Activated naive CD8-positive, alpha-beta T cell treated with anti-CD3 and anti-CD28 coated beads for 36 hours (primary cell): Measurements from ENCODE around the gene DBT. TPM values are rescaled to one million over a fixed set of nuclear protein-coding genes. Genes with fewer than 3 reads are reported as not detected.
"Not testable (repeated sequence)": the region's sequence is repeated elsewhere in the genome, so short reads cannot be mapped to it uniquely, and the experiment has no call there.

Source experiments
- DNase-seq: peaks from one replicate; pipeline ENCODE4 v3.0.0; 2021
- H3K27ac Mint-ChIP-seq: one replicate; pipeline ENCODE4 v1.8.0; 2022; ENCODE audit warnings: mild to moderate bottlenecking, moderate library complexity, mixed read lengths
- H3K27me3 Mint-ChIP-seq: one replicate; pipeline ENCODE4 v1.8.0; 2022; ENCODE audit warnings: mild to moderate bottlenecking, mixed read lengths
- H3K36me3 Mint-ChIP-seq: one replicate; pipeline ENCODE4 v1.8.0; 2021; ENCODE audit warnings: mild to moderate bottlenecking, mixed read lengths
- H3K4me1 Mint-ChIP-seq: one replicate; pipeline ENCODE4 v1.8.0; 2021; ENCODE audit warnings: mixed read lengths
- H3K4me3 Mint-ChIP-seq: one replicate; pipeline ENCODE4 v1.8.0; 2022; ENCODE audit warnings: mild to moderate bottlenecking, moderate library complexity, mixed read lengths
- H3K9me3 Mint-ChIP-seq: one replicate; pipeline ENCODE4 v1.8.0; 2022; ENCODE audit warnings: mixed read lengths
- total RNA-seq, 2 experiments: library from RNA; stranded (reverse); gene quantifications; one replicate each; pipeline ENCODE4 v1.2.3, GENCODE V29; 2021

DBT gene
- total RNA-seq, 2 experiments from 2014 or later = 12.1 to 12.9 TPM

DNA sequence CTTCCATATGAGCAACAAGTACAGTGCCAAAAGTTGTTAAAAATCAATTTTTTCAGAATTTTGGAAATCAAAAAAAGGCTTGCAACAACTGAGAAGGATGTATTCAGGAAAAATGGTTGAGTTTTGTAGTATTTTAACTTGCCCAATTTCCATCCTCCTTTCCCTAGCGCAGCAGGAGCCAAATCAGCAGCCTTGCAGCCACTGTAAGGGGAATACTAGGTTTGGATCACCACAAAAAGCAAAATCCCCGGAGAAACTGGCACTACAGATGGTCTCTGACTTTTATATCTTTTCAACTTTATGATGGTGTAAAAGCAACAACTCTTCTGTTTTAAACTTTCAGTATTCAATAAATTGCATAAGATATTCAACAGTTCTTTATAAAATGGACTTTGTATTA, 17.9 kb downstream of the DBT start:
- no peak overlapping the region for H3K27ac Mint-ChIP-seq
- H3K4me3 Mint-ChIP-seq = no peak overlapping the region
- DNase-seq = no peak
- H3K36me3 Mint-ChIP-seq = peaks cover 16% of the 10 kb centered on the region
- no peaks in the 10 kb centered on the region for H3K9me3 Mint-ChIP-seq
- H3K4me1 Mint-ChIP-seq = peaks cover 11% of the 10 kb centered on the region
- H3K27me3 Mint-ChIP-seq = no peaks in the 10 kb centered on the region

- H3K4me3 Mint-ChIP-seq = no peak overlapping the region
- H3K27ac Mint-ChIP-seq = no peak overlapping the region
Measured at GRCh38 chr1:100230765-100231164, 18.9 kb downstream of the DBT start.

DNA sequence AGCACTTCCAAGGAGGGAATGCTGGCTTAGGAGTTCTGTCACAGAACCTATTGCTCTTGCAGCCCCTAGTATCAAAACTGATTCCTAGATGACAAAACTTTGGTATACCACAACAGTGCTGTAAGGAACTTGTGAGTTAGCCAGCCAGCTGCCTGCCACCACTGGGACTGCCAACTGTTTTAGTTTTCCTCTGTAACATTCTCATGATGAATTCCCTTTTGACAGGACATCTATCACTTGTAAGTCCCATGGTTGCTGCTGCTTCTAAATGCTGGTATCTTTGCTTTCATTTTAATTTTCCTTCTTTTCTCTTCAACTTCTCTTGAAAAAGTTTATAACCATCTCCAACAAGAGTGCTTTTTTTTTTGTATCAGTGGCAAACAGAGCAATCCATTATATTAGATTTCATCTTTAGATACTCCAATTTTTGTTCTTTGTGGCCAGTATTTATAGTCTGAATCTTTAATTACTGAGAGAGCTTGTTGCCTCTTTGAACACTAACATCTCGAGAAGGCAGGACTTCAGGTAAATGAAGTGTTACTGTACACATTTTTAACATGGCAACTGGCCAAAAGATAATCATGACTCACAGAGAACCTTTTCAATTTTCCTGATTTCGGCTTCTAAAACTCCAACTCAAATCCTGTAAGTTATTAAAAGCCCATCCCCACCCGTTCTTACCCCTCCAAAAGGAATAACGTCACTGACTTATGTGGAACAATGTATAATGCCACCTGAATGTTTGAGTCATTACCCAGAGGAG, 19.8 kb downstream of the DBT start:
- Mint-ChIP-seq H3K4me1 (peaks cover 11% of the 10 kb centered on the region), H3K4me3 (no peak overlapping the region), H3K9me3 (no peaks in the 10 kb centered on the region), H3K27ac (no peak overlapping the region), H3K27me3 (no peaks in the 10 kb centered on the region), H3K36me3 (peaks cover 16% of the 10 kb centered on the region)
- DNase-seq = no peak

More at GRCh38 chr1:100230765-100231164, 18.9 kb downstream of the DBT start:
- Mint-ChIP-seq H3K4me1 (peaks cover 11% of the 10 kb centered on the region), H3K27me3 (no peaks in the 10 kb centered on the region), H3K36me3 (peaks cover 16% of the 10 kb centered on the region), H3K9me3 (no peaks in the 10 kb centered on the region)
- no peak for DNase-seq

DNA sequence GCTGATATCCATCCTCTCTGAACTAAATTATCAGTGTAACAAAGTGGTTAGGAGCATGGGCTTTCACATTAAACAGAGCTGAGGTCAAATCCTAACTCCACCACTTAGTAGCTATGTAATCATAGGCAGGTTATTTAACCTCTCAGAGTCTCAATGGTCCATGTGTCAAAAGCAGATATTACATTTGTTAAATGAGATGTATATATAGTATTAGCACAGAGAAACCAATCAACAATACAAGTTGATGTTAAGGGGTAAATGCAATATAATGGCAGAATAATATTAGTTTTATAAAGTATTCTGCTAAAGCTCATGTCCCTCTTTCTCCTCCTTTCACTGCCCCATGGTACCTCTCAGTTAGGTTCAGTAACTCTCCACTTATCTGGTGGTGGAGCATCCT, 27.2 kb downstream of the DBT start:
- H3K9me3 Mint-ChIP-seq = peaks cover 1% of the 10 kb centered on the region
- no peak overlapping the region for H3K4me3 Mint-ChIP-seq
- H3K4me1 Mint-ChIP-seq = peaks cover 3% of the 10 kb centered on the region
- no peak for DNase-seq
- peaks cover 19% of the 10 kb centered on the region for H3K36me3 Mint-ChIP-seq
- no peaks in the 10 kb centered on the region for H3K27me3 Mint-ChIP-seq
- no peak overlapping the region for H3K27ac Mint-ChIP-seq

GRCh38 chr1:100219883-100220282, 29.8 kb downstream of the DBT start:
- Mint-ChIP-seq H3K36me3 (peaks cover 21% of the 10 kb centered on the region), H3K9me3 (peaks cover 1% of the 10 kb centered on the region), H3K27ac (no peak overlapping the region), H3K4me1 (peaks cover 3% of the 10 kb centered on the region), H3K27me3 (no peaks in the 10 kb centered on the region), H3K4me3 (no peak overlapping the region)
- no peak for DNase-seq

- no peak overlapping the region for H3K27ac Mint-ChIP-seq
- no peak for DNase-seq
- no peak overlapping the region for H3K4me3 Mint-ChIP-seq
Measured at GRCh38 chr1:100219457-100219856, 30.2 kb downstream of the DBT start.

DNA sequence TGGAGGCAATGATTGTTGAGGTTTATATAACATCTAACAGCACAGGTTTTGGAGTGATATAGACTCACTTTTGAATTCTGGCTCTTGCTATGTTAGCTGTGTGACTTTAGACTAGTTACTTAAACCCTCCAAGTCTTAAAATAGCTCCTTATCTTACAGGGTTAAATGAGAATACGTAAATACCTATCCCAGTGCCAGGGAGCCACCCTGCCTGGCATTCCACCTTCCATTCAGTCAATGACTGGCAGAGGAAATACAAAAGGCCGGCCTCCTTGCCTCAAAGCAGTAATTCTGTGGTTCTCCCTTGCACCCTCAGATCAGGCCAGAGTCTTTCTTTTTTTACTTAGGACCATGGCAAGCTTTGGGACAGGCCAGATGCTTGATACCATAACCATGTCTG, 31.8 kb downstream of the DBT start:
- Mint-ChIP-seq H3K4me1 (peaks cover 3% of the 10 kb centered on the region), H3K4me3 (no peak overlapping the region), H3K27ac (no peak overlapping the region), H3K27me3 (no peaks in the 10 kb centered on the region), H3K9me3 (peaks cover 1% of the 10 kb centered on the region), H3K36me3 (peaks cover 21% of the 10 kb centered on the region)
- DNase-seq = no peak

More at GRCh38 chr1:100219457-100219856, 30.2 kb downstream of the DBT start:
- Mint-ChIP-seq H3K4me1 (peaks cover 3% of the 10 kb centered on the region), H3K27me3 (no peaks in the 10 kb centered on the region), H3K9me3 (peaks cover 1% of the 10 kb centered on the region), H3K36me3 (peaks cover 21% of the 10 kb centered on the region)

GRCh38 chr1:100215101-100215500, 34.5 kb downstream of the DBT start:
- DNase-seq = no peak
- Mint-ChIP-seq H3K27ac (no peak overlapping the region), H3K4me1 (peaks cover 3% of the 10 kb centered on the region), H3K36me3 (peaks cover 13% of the 10 kb centered on the region), H3K4me3 (no peak overlapping the region), H3K27me3 (no peaks in the 10 kb centered on the region), H3K9me3 (peaks cover 1% of the 10 kb centered on the region)

GRCh38 chr1:100213141-100213540, 36.5 kb downstream of the DBT start:
- Mint-ChIP-seq H3K9me3 (no peaks in the 10 kb centered on the region), H3K36me3 (peaks cover 3% of the 10 kb centered on the region), H3K27me3 (no peaks in the 10 kb centered on the region), H3K4me3 (no peak overlapping the region), H3K4me1 (no peaks in the 10 kb centered on the region), H3K27ac (no peak overlapping the region)
- no peak for DNase-seq

DNA sequence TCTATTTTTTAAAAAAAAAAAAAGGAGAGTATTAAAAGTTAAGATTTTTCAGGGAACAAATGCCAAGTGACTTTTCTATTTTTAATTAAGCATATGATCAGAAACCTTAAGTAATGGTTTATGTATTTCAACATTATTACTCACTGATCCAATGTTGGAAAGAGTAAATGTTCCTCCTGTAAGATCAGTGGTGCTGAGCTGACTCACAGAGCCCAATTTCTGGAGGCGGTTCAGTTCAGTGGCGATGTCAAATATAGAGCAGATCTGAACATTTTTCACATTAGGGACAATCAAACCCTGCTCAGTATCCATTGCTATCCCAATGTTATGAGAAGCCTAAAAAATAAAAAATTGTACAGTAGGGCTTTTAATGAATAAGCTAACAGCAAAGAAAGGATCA, 43.3 kb downstream of the DBT start:
- Mint-ChIP-seq H3K36me3 (peaks cover 47% of the 10 kb centered on the region), H3K27me3 (no peaks in the 10 kb centered on the region), H3K4me3 (no peak overlapping the region), H3K4me1 (no peaks in the 10 kb centered on the region), H3K9me3 (peaks cover 6% of the 10 kb centered on the region), H3K27ac (no peak overlapping the region)
- no peak for DNase-seq

DNA sequence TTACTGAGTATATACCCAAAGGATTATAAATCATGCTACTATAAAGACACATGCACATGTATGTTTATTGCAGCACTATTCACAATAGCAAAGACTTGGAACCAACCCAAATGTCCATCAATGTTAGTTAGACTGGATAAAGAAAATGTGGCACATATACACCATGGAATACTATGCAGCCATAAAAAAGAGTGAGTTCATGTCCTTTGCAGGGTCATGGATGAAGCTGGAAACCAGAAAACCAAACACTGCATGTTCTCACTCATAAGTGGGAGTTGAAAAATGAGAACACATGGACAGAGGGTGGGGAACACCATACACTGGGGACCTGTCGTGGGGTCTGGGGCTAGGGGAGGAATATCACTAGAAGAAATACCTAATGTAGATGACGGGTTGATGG, 44.0 kb downstream of the DBT start:
- H3K4me3 Mint-ChIP-seq, H3K4me1 Mint-ChIP-seq, H3K9me3 Mint-ChIP-seq, H3K27ac Mint-ChIP-seq, H3K27me3 Mint-ChIP-seq, DNase-seq: not testable (repeated sequence)
- peaks cover 53% of the 10 kb centered on the region for H3K36me3 Mint-ChIP-seq

DNA sequence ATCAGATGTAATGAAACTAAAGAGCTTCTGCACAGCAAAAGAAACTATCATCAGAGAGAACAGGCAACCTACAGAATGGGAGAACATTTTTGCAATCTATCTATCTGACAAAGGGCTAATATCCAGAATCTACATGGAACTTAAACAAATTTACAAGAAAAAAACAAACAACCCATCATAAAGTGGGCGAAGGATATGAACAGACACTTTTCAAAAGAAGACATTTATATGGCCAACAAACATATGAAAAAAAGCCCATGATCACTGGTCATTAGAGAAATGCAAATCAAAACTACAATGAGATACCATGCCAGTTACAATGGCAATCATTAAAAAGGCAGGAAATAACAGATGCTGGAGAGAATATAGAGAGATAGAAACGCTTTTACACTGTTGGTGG, 44.5 kb downstream of the DBT start:
- H3K4me3 Mint-ChIP-seq, H3K27ac Mint-ChIP-seq, DNase-seq, H3K27me3 Mint-ChIP-seq, H3K4me1 Mint-ChIP-seq, H3K9me3 Mint-ChIP-seq: not testable (repeated sequence)
- peaks cover 55% of the 10 kb centered on the region for H3K36me3 Mint-ChIP-seq

- not testable (repeated sequence) for H3K9me3 Mint-ChIP-seq, DNase-seq, H3K27ac Mint-ChIP-seq, H3K27me3 Mint-ChIP-seq, H3K4me3 Mint-ChIP-seq, H3K4me1 Mint-ChIP-seq
- H3K36me3 Mint-ChIP-seq = peaks cover 57% of the 10 kb centered on the region
Measured at GRCh38 chr1:100202703-100203102, 46.9 kb downstream of the DBT start.

GRCh38 chr1:100200060-100200459, 49.6 kb downstream of the DBT start:
- not testable (repeated sequence) for H3K4me1 Mint-ChIP-seq, H3K27me3 Mint-ChIP-seq, DNase-seq, H3K9me3 Mint-ChIP-seq, H3K27ac Mint-ChIP-seq, H3K4me3 Mint-ChIP-seq
- H3K36me3 Mint-ChIP-seq = peaks cover 57% of the 10 kb centered on the region

GRCh38 chr1:100198596-100198995, 51.0 kb downstream of the DBT start:
- DNase-seq = no peak
- Mint-ChIP-seq H3K36me3 (peaks cover 43% of the 10 kb centered on the region), H3K27me3 (no peaks in the 10 kb centered on the region), H3K27ac (no peak overlapping the region), H3K9me3 (no peaks in the 10 kb centered on the region), H3K4me3 (no peak overlapping the region), H3K4me1 (no peaks in the 10 kb centered on the region)

DNA sequence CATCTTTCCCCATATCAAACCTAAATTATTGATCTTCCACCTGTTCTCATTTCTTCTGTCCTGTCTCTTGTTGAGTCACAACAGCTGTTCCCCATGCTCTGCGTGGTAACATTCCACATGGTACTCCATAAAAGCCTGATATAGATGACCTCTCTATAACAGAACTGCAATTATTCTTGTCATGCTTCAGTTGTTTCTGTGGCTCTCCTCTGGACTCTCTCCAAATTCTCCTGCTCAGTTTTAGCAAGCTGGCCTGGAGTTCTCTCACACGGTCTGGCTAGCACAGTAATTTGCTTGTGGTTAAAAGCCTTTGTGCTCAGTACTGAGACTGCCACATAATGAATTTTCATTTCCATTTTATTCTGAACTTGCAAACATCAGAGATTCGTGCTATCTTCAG, 61.0 kb downstream of the DBT start:
- no peak overlapping the region for H3K27ac Mint-ChIP-seq
- no peak overlapping the region for H3K4me3 Mint-ChIP-seq
- H3K9me3 Mint-ChIP-seq = no peaks in the 10 kb centered on the region
- H3K36me3 Mint-ChIP-seq = peaks cover 7% of the 10 kb centered on the region
- no peaks in the 10 kb centered on the region for H3K27me3 Mint-ChIP-seq
- H3K4me1 Mint-ChIP-seq = no peaks in the 10 kb centered on the region
- DNase-seq = no peak
